K562 (cell line): ENCODE measurements around the gene MMP7.

Experiments
- BRCA1 ChIP-seq, 2 experiments: fragments of 450-650 bp in 1 of 2; sonication (generic) in 1 of 2; formaldehyde crosslinking in 1 of 2; IDR thresholded peaks; 2 replicates each; pipeline versions ENCODE4 v1.5.0 to v1.6.1; 2017 to 2020; ENCODE audit warnings: mild to moderate bottlenecking in 1 of 2, missing genetic modification reagents in 1 of 2
- CXXC5 ChIP-seq: fragments of 250-450 bp; sonication (Bioruptor Pico); IDR thresholded peaks from 2 replicates; pipeline ENCODE4 v1.8.0; 2022; ENCODE audit warnings: inconsistent platforms, mild to moderate bottlenecking, moderate library complexity
- HNRNPLL ChIP-seq: fragments of 200-400 bp; formaldehyde crosslinking; IDR thresholded peaks from 2 replicates; pipeline ENCODE4 v1.6.1; 2017; ENCODE audit warnings: low read length, low read depth, mild to moderate bottlenecking; ENCODE audit not compliant: poor library complexity, severe bottlenecking

GRCh38 chr11:102488208-102488607, 42.3 kb downstream of the MMP7 start:
- TF ChIP-seq BRCA1 (IDR thresholded peaks at IDR 0.05) (no peak), BRCA1 (CRISPR knock-in tag; IDR thresholded peaks at IDR 0.05) (no peak), HNRNPLL (no peak), CXXC5 (no peak)
